HG03442 (cell line): ENCODE measurements around the gene PCLAF.
"Not testable (repeated sequence)": the region's sequence is repeated elsewhere in the genome, so short reads cannot be mapped to it uniquely, and the experiment has no call there.

Experiments used
- ATAC-seq: cut with Tn5 transposase; IDR thresholded peaks from one replicate; pipeline ENCODE4 v1.9.1; 2021; ENCODE audit warnings: mild to moderate bottlenecking, moderate library complexity; ENCODE audit not compliant: unreplicated experiment

Gene PCLAF

DNA sequence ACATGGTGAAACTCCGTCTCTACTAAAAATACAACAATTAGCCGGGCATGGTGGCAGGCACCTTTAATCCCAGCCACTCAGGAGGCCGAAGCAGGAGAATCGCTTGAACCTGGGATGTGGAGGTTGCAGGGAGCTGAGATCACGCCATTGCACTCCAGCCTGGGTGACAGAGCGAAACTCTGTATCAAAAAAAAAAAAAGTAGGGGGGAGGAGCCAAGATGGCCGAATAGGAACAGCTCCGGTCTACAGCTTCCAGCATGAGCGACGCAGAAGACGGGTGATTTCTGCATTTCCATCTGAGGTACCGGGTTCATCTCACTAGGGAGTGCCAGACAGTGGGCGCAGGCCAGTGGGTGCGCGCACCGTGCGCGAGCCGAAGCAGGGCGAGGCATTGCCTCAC, 54.8 kb downstream of the PCLAF start:
- ATAC-seq, result not testable (repeated sequence)

DNA sequence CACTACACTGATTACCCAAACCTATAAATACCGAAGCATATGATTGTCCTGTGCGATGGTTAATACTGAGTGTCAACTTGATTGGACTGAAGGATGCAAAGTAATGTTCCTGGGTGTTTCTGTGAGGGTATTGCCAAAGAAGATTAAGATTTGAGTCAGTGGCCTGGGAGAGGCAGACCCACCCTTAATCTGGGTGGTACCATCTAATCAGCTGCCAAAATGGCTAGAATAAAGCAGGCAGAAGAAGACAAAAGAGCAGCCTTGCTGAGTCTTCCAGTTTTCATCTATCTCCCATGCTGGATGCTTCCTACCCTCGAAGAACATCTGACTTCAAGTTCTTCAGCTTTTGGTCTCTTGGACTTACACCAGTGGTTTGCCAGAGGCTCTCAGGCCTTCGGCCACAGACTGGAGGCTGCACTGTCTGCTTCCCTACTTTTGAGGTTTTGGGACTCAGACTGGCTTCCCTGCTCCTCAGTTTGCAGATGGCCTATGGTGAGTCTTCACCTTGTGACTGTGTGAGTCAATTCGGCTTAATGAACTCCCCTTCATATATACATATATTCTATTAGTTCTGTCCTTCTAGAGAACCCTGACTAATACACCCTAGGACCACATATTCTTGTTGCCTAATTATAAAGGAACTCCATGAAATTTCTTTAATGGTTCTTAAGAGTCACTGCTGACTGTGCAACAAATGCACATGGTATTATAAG, 56.9 kb downstream of the PCLAF start:
- ATAC-seq, result no peak

DNA sequence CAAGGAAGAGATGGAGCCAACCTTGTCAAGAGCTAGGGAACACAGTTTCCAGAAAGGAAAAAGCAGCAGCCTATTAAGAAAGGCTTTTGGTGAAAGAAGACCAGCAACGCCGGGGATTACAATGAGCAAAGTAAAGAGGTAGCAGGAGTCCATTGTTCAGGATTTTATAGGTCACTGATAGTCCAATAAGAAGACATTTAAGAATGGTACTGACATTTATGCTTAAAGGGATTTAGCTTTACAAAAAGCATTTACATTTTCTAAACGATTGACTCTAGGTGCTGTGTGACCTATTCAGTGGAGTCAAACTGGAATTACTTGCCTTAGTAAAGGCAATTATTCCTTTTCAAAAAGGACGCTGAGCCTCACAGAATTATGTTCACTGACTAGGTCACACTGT, 66.0 kb downstream of the PCLAF start:
- no peak for ATAC-seq

DNA sequence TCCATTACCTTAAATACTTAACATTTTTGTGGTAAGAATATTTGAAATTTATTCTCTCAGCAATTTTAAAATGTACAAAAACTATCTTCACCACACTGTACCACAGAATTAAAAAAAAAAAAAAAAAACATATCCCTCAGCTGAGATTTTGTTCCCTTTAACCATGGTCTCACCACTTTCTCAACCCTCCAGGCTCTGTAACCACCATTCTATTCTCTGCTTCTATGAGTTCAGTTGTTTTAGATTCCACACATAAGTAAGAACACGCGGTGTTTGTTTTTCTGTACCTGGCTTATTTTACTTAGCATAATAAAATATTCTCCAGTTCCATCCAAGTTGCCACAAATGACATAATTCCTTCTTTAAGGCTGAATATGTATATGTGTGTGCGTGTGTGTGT, 66.8 kb downstream of the PCLAF start:
- no peak for ATAC-seq
